ENCODE measurements around the gene HYOU1.
"Not testable (repeated sequence)": the region's sequence is repeated elsewhere in the genome, so short reads cannot be mapped to it uniquely, and the experiment has no call there.

The HYOU1 gene

GRCh38 chr11:119057000-119057769, at the start of gene HYOU1:
TSS of gene HYOU1 (minus strand) at chr11:119057205. CDS start at chr11:119056160, 1,045 bp downstream.
- peak; percentile 97 for DNase-seq

GRCh38 chr11:119103793-119104192, 46.8 kb upstream of the HYOU1 start:
- DNase-seq, result no peak

GRCh38 chr11:119103161-119103664, 46.2 kb upstream of the HYOU1 start:
- not testable (repeated sequence) for DNase-seq

- DNase-seq, result peak; percentile 98
These were observed 44.9 kb upstream of the HYOU1 start, which contains the start of gene DPAGT1 for GRCh38 chr11:119101759-119102423. TSS of gene DPAGT1 (minus strand) at chr11:119101853. CDS start at chr11:119101655, 198 bp downstream.

- DNase-seq, result peak; percentile 48
These were observed 44.2 kb upstream of the HYOU1 start for GRCh38 chr11:119100994-119101758.

- peak; percentile 59 for DNase-seq
These were observed 43.4 kb upstream of the HYOU1 start for GRCh38 chr11:119100246-119100970.

GRCh38 chr11:119099711-119100110, 42.7 kb upstream of the HYOU1 start:
- no peak for DNase-seq

- peak; percentile 100 for DNase-seq
These were observed 38.3 kb upstream of the HYOU1 start for GRCh38 chr11:119095066-119095880.

GRCh38 chr11:119094816-119095065, 37.7 kb upstream of the HYOU1 start:
- DNase-seq, result no peak

GRCh38 chr11:119093942-119094815, 37.2 kb upstream of the HYOU1 start:
- DNase-seq, result peak; percentile 40

- DNase-seq, result peak; percentile 39
These were observed 36.2 kb upstream of the HYOU1 start for GRCh38 chr11:119092880-119093842.

GRCh38 chr11:119091966-119092879, 35.2 kb upstream of the HYOU1 start:
- DNase-seq, result peak; percentile 48

- no peak for DNase-seq
These were observed 34.2 kb upstream of the HYOU1 start for GRCh38 chr11:119091178-119091577.

- no peak for DNase-seq
These were observed 32.3 kb upstream of the HYOU1 start for GRCh38 chr11:119089319-119089718.

GRCh38 chr11:119088406-119088805, 31.4 kb upstream of the HYOU1 start:
- no peak for DNase-seq

- DNase-seq, result no peak
These were observed 30.8 kb upstream of the HYOU1 start for GRCh38 chr11:119087747-119088241.

GRCh38 chr11:119087123-119087522, 30.1 kb upstream of the HYOU1 start:
- no peak for DNase-seq

GRCh38 chr11:119085437-119085847, 28.4 kb upstream of the HYOU1 start:
- DNase-seq, result no peak
